Suprapubic skin (tissue), 3 donors: ENCODE results near the gene GRIN2A.

Source experiments
- CTCF ChIP-seq, 2 donors: fragments of 200-600 bp in 1 of 2; fragments of 450-650 bp in 1 of 2; sonication (generic) in 1 of 2; IDR thresholded peaks; one replicate each; pipeline ENCODE4 v1.5.1; 2016 to 2019; ENCODE audit warnings: antibody characterized with exemption in 2 of 2, mild to moderate bottlenecking in 1 of 2, moderate library complexity in 1 of 2
- EP300 ChIP-seq: sonication (generic); formaldehyde crosslinking; IDR thresholded peaks from one replicate; pipeline ENCODE4 v1.6.1; 2017; ENCODE audit warnings: antibody characterized with exemption

GRCh38 chr16:10016752-10017151, 165.5 kb downstream of the GRIN2A start:
- TF ChIP-seq CTCF (IDR thresholded peaks at IDR 0.05): no peak
- TF ChIP-seq EP300: no peak
